Activated T-helper 1 cell treated with anti-CD3 and anti-CD28 coated beads, Interleukin-2, amount 50 U/mL, for 16 hours (primary cell): ENCODE results near the gene MAGOHB.
A peak's percentile ranks its signal among the peaks of the same experiment; 100 is the strongest.
"Not testable (repeated sequence)": the region's sequence is repeated elsewhere in the genome, so short reads cannot be mapped to it uniquely, and the experiment has no call there.

Source experiments
- DNase-seq, 2 donors: peaks; one replicate each; pipeline ENCODE4 v3.0.0-alpha.2; 2020; ENCODE audit warnings: low read depth in 1 of 2, low spot score in 1 of 2

Gene MAGOHB

GRCh38 chr12:10613349-10614055 is at the start of gene MAGOHB:
Gene MAGOHB, minus strand, starts transcription at chr12:10613609. Its CDS starts 77 bp downstream, at chr12:10613532.
- peak; percentile 96 to 100 for DNase-seq

- no peak for DNase-seq
Observed at GRCh38 chr12:10661338-10661737, 47.9 kb upstream of the MAGOHB start.

- DNase-seq, result no peak
Observed at GRCh38 chr12:10654003-10654402, 40.6 kb upstream of the MAGOHB start.

- DNase-seq, result no peak
Observed at GRCh38 chr12:10652192-10652591, 38.8 kb upstream of the MAGOHB start.

GRCh38 chr12:10646576-10646975 is 33.2 kb upstream of the MAGOHB start:
- DNase-seq, result not testable (repeated sequence)

- no peak for DNase-seq
Observed at GRCh38 chr12:10645910-10646309, 32.5 kb upstream of the MAGOHB start.

- DNase-seq, result no peak
Observed at GRCh38 chr12:10641735-10642500, 28.5 kb upstream of the MAGOHB start.

GRCh38 chr12:10638728-10639127 is 25.3 kb upstream of the MAGOHB start:
- DNase-seq, result no peak

GRCh38 chr12:10636611-10637010 is 23.2 kb upstream of the MAGOHB start:
- no peak for DNase-seq

- DNase-seq, result no peak
Observed at GRCh38 chr12:10636124-10636523, 22.7 kb upstream of the MAGOHB start.

GRCh38 chr12:10635306-10635705 is 21.9 kb upstream of the MAGOHB start:
- no peak for DNase-seq

GRCh38 chr12:10634427-10634826 is 21.0 kb upstream of the MAGOHB start:
- no peak for DNase-seq

- no peak for DNase-seq
Observed at GRCh38 chr12:10633541-10633940, 20.1 kb upstream of the MAGOHB start.

GRCh38 chr12:10632226-10632625 is 18.8 kb upstream of the MAGOHB start:
- no peak for DNase-seq

GRCh38 chr12:10624605-10625004 is 11.2 kb upstream of the MAGOHB start:
- DNase-seq, result no peak

GRCh38 chr12:10623131-10623530 is 9.7 kb upstream of the MAGOHB start:
- no peak for DNase-seq

GRCh38 chr12:10621278-10621677 is 7.9 kb upstream of the MAGOHB start:
- no peak for DNase-seq

- no peak for DNase-seq
Observed at GRCh38 chr12:10620078-10620779, 6.8 kb upstream of the MAGOHB start.

- no peak for DNase-seq
Observed at GRCh38 chr12:10618338-10618987, 5.1 kb upstream of the MAGOHB start.

GRCh38 chr12:10617863-10618262 is 4.5 kb upstream of the MAGOHB start:
- DNase-seq, result no peak

- no peak for DNase-seq
Observed at GRCh38 chr12:10615532-10615931, 2.1 kb upstream of the MAGOHB start.

GRCh38 chr12:10614056-10614370 is 604 bp upstream of the MAGOHB start:
- no peak for DNase-seq
